A673 (cell line): ENCODE data around the gene RFX1. TPM values are rescaled to one million over a fixed set of nuclear protein-coding genes. Genes with fewer than 3 reads are reported as not detected.

Experiments used
- BruUV-seq: library from RNA; stranded (reverse); fragments of 400-500 nt; replicated peaks from 2 replicates; lab custom pipeline; 2021; lab: Mats Ljungman, UMichigan
- CTCF ChIA-PET: fragments of 300-600 bp; sonication (Branson Sonifier 250); formaldehyde crosslinking; loops from one replicate; lab custom pipeline; 2022; ENCODE audit warnings: antibody characterized with exemption; lab: Charles Lee
- POLR2A ChIA-PET: fragments of 300-600 bp; sonication (Branson Sonifier 250); formaldehyde crosslinking; loops from one replicate; lab custom pipeline; 2022; ENCODE audit warnings: antibody characterized with exemption; ENCODE audit not compliant: low non-redundant PET; lab: Charles Lee
- DNase-seq: peaks from one replicate; pipeline ENCODE4 v3.0.0-alpha.2; 2015; ENCODE audit warnings: low spot score
- H3K27ac ChIP-seq: fragments of 200-600 bp; sonication (generic); 2 replicates; pipeline ENCODE4 v1.5.1; 2016; ENCODE audit warnings: mixed run types, low read depth, mild to moderate bottlenecking, mixed read lengths, antibody characterized with exemption, low read length; ENCODE audit not compliant: poor library complexity, severe bottlenecking
- H3K27me3 ChIP-seq: fragments of 200-600 bp; sonication (generic); replicated peaks from 2 replicates; pipeline ENCODE4 v1.6.1; 2017; ENCODE audit warnings: mixed run types, low read depth, mild to moderate bottlenecking, mixed read lengths, antibody characterized with exemption, low read length; ENCODE audit not compliant: insufficient read depth, poor library complexity
- H3K36me3 ChIP-seq: fragments of 200-600 bp; sonication (generic); 2 replicates; pipeline ENCODE4 v1.6.1; 2016; ENCODE audit warnings: mixed run types, mild to moderate bottlenecking, mixed read lengths, antibody characterized with exemption, low read length; ENCODE audit not compliant: insufficient read depth, poor library complexity, severe bottlenecking
- H3K4me1 ChIP-seq: fragments of 200-600 bp; sonication (generic); 2 replicates; pipeline ENCODE4 v1.6.1; 2017; ENCODE audit warnings: mixed run types, mild to moderate bottlenecking, mixed read lengths, antibody characterized with exemption, low read length; ENCODE audit not compliant: insufficient read depth, poor library complexity, severe bottlenecking
- H3K4me3 ChIP-seq: fragments of 200-600 bp; sonication (generic); 2 replicates; pipeline ENCODE4 v1.5.1; 2016; ENCODE audit warnings: low read depth, mixed run types, mild to moderate bottlenecking, mixed read lengths, low read length; ENCODE audit not compliant: poor library complexity, severe bottlenecking
- H3K9me3 ChIP-seq: fragments of 200-600 bp; sonication (generic); 2 replicates; pipeline ENCODE4 v1.6.1; 2016; ENCODE audit warnings: mixed run types, low read depth, mild to moderate bottlenecking, mixed read lengths, antibody characterized with exemption, low read length; ENCODE audit not compliant: poor library complexity, severe bottlenecking
- EZH2 ChIP-seq: fragments of 200-600 bp; sonication (generic); IDR thresholded peaks from 2 replicates; pipeline ENCODE4 v1.6.1; 2017; ENCODE audit warnings: borderline replicate concordance, low read depth, mild to moderate bottlenecking, mixed read lengths, antibody characterized with exemption, low read length; ENCODE audit not compliant: poor library complexity, severe bottlenecking
- intact Hi-C: fragments of 100-400 bp; cut with micrococcal nuclease; formaldehyde crosslinking; loops from one replicate; pipeline ENCODE4 v1.10.0; 2022; ENCODE audit not compliant: unreplicated experiment
- total RNA-seq: library from RNA; stranded (reverse); gene quantifications from 2 replicates; pipeline ENCODE4 v1.2.3, GENCODE V29; 2021
- TF ChIP-seq, protein P1 (sequence below): fragments of 300-800, 200-600 bp; sonication (generic); conservative IDR thresholded peaks from 2 replicates; pipeline ENCODE4 v1.5.1; 2017; ENCODE audit warnings: low read depth, mild to moderate bottlenecking, antibody characterized with exemption, low read length, moderate library complexity, mixed read lengths

Gene RFX1
- total RNA-seq, 1 experiment from 2014 or later = 19.5 TPM

DNA sequence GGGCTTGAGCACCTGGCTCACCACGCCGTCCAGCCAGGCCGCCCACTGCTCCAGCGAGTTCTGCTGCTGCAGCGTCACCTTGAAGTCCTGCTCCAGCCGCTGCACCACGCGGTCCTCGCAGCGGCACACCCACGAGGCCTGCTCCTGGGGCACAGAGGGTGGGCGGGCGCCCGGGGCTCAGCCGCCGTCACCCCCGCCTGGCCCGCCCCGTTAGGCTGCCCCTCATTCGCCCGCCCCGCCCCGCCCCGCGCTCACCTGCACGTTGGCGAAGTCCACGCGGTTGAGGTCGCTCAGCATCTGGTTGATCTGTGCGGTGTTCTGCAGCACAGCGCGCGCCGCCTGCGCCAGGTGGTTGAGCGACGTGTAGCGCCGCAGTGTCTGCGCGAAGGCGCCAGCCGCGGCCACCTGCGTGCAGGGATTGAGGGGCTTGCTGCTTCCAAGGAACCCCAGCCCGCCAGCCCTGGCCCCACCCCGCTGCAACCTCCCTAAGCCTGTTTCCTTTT lies 42.5 kb downstream of the RFX1 start:
- H3K9me3 ChIP-seq = no peaks in the 10 kb centered on the region
- no peak for TF ChIP-seq EZH2
- TF ChIP-seq, protein P1, sequence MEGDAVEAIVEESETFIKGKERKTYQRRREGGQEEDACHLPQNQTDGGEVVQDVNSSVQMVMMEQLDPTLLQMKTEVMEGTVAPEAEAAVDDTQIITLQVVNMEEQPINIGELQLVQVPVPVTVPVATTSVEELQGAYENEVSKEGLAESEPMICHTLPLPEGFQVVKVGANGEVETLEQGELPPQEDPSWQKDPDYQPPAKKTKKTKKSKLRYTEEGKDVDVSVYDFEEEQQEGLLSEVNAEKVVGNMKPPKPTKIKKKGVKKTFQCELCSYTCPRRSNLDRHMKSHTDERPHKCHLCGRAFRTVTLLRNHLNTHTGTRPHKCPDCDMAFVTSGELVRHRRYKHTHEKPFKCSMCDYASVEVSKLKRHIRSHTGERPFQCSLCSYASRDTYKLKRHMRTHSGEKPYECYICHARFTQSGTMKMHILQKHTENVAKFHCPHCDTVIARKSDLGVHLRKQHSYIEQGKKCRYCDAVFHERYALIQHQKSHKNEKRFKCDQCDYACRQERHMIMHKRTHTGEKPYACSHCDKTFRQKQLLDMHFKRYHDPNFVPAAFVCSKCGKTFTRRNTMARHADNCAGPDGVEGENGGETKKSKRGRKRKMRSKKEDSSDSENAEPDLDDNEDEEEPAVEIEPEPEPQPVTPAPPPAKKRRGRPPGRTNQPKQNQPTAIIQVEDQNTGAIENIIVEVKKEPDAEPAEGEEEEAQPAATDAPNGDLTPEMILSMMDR = no peak
- ChIA-PET CTCF (no interaction called here), POLR2A (no interaction called here)
- no peaks in the 10 kb centered on the region for H3K4me1 ChIP-seq
- H3K27ac ChIP-seq = no peak overlapping the region
- no TSS peak for BruUV-seq
- no peaks in the 10 kb centered on the region for H3K27me3 ChIP-seq
- intact Hi-C loops = no loop called here
- no peak for DNase-seq
- H3K4me3 ChIP-seq = no peak overlapping the region
- peaks cover 52% of the 10 kb centered on the region for H3K36me3 ChIP-seq

- intact Hi-C loops = no loop called here
- TF ChIP-seq, protein P1 = no peak
- TF ChIP-seq EZH2 = no peak
- DNase-seq = no peak
- ChIA-PET POLR2A (no interaction called here), CTCF (interaction anchor here (1.2 kb wide), 1 partner anchor 385 kb away, joined by 3 read pairs; no protein-coding TSS in a partner anchor)
- Histone ChIP-seq H3K9me3 (no peaks in the 10 kb centered on the region), H3K4me3 (no peak overlapping the region), H3K36me3 (peaks cover 46% of the 10 kb centered on the region), H3K27ac (no peak overlapping the region), H3K27me3 (no peaks in the 10 kb centered on the region), H3K4me1 (no peaks in the 10 kb centered on the region)
- BruUV-seq = no TSS peak
Measured at GRCh38 chr19:13962699-13963602, 43.2 kb downstream of the RFX1 start.

GRCh38 chr19:13961826-13962698 lies 44.1 kb downstream of the RFX1 start:
- POLR2A ChIA-PET = no interaction called here
- intact Hi-C loops = no loop called here
- no peak for DNase-seq

More at GRCh38 chr19:13961826-13962698, 44.1 kb downstream of the RFX1 start:
- Histone ChIP-seq H3K4me3 (no peak overlapping the region), H3K36me3 (peaks cover 45% of the 10 kb centered on the region), H3K4me1 (no peaks in the 10 kb centered on the region), H3K27me3 (no peaks in the 10 kb centered on the region), H3K27ac (peak overlapping the region; percentile 19), H3K9me3 (no peaks in the 10 kb centered on the region)
- CTCF ChIA-PET = interaction anchor here (0.6 to 1.2 kb wide), 3 partner anchors 17 to 386 kb away, joined by 3 to 5 read pairs (median 3); no protein-coding TSS in a partner anchor
- TF ChIP-seq EZH2 = no peak
- TF ChIP-seq, protein P1 = no peak
- BruUV-seq = no TSS peak
